ENCODE results near the gene C11orf91. TPM values are rescaled to one million over a fixed set of nuclear protein-coding genes. Genes with fewer than 3 reads are reported as not detected.
A peak's percentile ranks its signal among the peaks of the same experiment; 100 is the strongest.

C11orf91 gene
- total RNA-seq, 4 donors from 2014 or later: not detected

DNA sequence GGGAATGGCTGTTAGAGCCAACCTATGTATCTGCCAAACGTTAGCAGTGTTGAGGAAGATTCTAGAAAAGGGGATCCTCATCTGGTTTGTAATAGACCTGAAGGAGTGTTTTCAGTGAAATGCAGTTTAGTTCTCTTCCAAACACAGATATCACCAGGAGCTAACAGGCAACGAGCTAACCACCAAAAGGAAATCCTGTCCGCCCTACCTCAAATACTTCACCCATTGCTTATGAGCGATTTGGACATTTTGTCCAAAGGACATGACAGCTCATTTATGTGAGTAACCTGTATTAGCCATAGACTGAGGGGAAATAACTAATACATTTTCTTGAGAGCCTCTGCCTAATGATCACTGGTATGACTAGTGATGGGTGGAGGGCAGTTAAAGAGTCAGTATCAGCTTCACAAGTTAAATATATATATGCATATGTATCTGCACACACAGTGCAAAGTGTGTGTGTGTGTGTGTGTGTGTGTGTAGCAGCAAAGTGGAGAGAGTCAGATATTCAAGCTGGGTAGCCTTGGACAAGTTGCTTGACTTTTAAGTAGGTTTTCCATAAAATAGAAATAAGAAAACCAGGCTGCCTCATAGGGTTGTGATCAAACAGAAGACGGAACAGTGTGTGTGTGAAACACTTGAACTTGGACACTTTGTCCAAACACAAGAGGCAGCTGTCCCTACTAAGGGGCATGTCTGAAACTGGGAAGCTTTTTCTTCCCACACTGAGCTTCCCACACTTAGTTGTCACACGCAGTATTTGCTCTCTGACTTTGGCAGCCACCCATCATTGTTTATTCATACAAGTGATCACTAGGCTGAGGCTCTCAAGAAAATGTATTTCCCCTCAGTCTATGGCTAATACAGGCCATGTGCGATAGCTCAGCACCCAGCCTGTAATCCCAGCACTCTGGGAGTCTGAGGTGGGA lies 940 bp upstream of the C11orf91 start:
- peak; percentile 11 for ATAC-seq
- no peaks in the 10 kb centered on the region for H3K27me3 ChIP-seq
- peak; percentile 32 for TF ChIP-seq POLR2AphosphoS5 (IDR thresholded peaks at IDR 0.05)
- no peak for TF ChIP-seq POLR2A (IDR thresholded peaks at IDR 0.05)
- TF ChIP-seq, protein P1, sequence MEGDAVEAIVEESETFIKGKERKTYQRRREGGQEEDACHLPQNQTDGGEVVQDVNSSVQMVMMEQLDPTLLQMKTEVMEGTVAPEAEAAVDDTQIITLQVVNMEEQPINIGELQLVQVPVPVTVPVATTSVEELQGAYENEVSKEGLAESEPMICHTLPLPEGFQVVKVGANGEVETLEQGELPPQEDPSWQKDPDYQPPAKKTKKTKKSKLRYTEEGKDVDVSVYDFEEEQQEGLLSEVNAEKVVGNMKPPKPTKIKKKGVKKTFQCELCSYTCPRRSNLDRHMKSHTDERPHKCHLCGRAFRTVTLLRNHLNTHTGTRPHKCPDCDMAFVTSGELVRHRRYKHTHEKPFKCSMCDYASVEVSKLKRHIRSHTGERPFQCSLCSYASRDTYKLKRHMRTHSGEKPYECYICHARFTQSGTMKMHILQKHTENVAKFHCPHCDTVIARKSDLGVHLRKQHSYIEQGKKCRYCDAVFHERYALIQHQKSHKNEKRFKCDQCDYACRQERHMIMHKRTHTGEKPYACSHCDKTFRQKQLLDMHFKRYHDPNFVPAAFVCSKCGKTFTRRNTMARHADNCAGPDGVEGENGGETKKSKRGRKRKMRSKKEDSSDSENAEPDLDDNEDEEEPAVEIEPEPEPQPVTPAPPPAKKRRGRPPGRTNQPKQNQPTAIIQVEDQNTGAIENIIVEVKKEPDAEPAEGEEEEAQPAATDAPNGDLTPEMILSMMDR (IDR thresholded peaks at IDR 0.05): no peak
- H3K9me3 ChIP-seq: no peaks in the 10 kb centered on the region
- H3K36me3 ChIP-seq: peaks cover 0 to 13% of the 10 kb centered on the region in 2 donors
- H3K4me3 ChIP-seq: peak overlapping the region; percentile 55 to 57
- H3K4me1 ChIP-seq: peaks cover 1 to 60% (median 8%) of the 10 kb centered on the region in 3 donors
- peak overlapping the region; percentile 60 to 79 (median 75) for H3K27ac ChIP-seq
- WGBS, 2 donors (ENCODE audit: low coverage in 1 of 2): 15 to 26% methylated on average over 5 to 7 of the region's 7 CpGs

GRCh38 chr11:33700063-33700501 lies 544 bp downstream of the C11orf91 start:
- H3K27ac ChIP-seq: peak overlapping the region; percentile 11 to 79 (median 75)
- ATAC-seq: no peak
- H3K36me3 ChIP-seq: peaks cover 0 to 6% of the 10 kb centered on the region in 2 donors
- WGBS, 2 donors (ENCODE audit: low coverage in 1 of 2): 47% methylated on average over 4 of the region's 25 CpGs; no CpG with 5 or more reads in 1 of the 2 donors
- H3K9me3 ChIP-seq: no peaks in the 10 kb centered on the region
- no peak for TF ChIP-seq EP300 (IDR thresholded peaks at IDR 0.05)
- TF ChIP-seq, protein P1 (IDR thresholded peaks at IDR 0.05): no peak
- no peak for TF ChIP-seq POLR2AphosphoS5 (IDR thresholded peaks at IDR 0.05)
- TF ChIP-seq POLR2A (IDR thresholded peaks at IDR 0.05): no peak
- H3K4me1 ChIP-seq: peaks cover 0 to 57% (median 8%) of the 10 kb centered on the region in 3 donors
- H3K27me3 ChIP-seq: no peaks in the 10 kb centered on the region
- H3K4me3 ChIP-seq: peak overlapping the region; percentile 55 to 57

DNA sequence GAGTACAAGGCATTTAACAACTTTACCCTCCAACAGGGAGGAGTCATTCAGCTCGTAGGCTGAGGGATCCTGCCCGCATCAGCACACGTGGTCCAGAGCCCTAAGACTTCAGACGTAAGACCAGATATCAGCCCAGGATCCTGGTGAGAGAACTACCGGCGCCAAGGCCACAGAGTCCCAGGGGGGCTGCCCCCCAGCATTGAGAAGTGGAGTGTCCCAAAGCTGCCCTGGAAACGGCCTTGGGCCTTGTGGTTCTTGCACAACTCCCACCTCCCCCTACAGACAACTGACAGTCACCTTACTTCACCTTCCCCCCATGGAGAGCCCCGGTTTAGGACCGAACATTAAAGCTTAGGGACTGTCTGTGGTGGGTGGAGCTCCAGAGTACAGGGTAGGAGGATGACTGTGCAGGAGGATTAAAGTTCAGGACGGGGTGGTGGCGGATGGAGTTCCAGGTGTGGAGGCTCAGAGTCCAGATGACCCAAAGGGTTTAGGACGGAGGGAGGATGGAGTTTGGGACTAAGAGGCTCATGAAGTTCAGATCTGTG lies 1.0 kb downstream of the C11orf91 start:
- Histone ChIP-seq H3K27me3 (no peaks in the 10 kb centered on the region), H3K27ac (peak overlapping the region in 2 of 4 donors; percentile 75 to 79), H3K4me3 (no peak overlapping the region), H3K4me1 (peaks cover 0 to 60% (median 8%) of the 10 kb centered on the region in 3 donors), H3K9me3 (no peaks in the 10 kb centered on the region), H3K36me3 (peaks cover 0 to under 1% of the 10 kb centered on the region in 2 donors)
- no peak for ATAC-seq
- 53 to 85% methylated on average over 3 of the region's 12 CpGs for WGBS, 2 donors (ENCODE audit: low coverage in 1 of 2)
- TF ChIP-seq POLR2A (IDR thresholded peaks at IDR 0.05): no peak

GRCh38 chr11:33698921-33699320 lies 1.7 kb downstream of the C11orf91 start:
- Histone ChIP-seq H3K36me3 (no peaks in the 10 kb centered on the region), H3K27ac (no peak overlapping the region), H3K4me1 (peaks cover 0 to 60% (median 8%) of the 10 kb centered on the region in 3 donors), H3K9me3 (no peaks in the 10 kb centered on the region), H3K4me3 (no peak overlapping the region), H3K27me3 (no peaks in the 10 kb centered on the region)
- TF ChIP-seq, protein P1 (IDR thresholded peaks at IDR 0.05): no peak
- TF ChIP-seq POLR2A (IDR thresholded peaks at IDR 0.05) (no peak), POLR2AphosphoS5 (IDR thresholded peaks at IDR 0.05) (no peak), EP300 (IDR thresholded peaks at IDR 0.05) (no peak)
- ATAC-seq: no peak
- 90 to 91% methylated on average over 3 to 4 of the region's 5 CpGs for WGBS, 2 donors (ENCODE audit: low coverage in 1 of 2)

GRCh38 chr11:33697997-33698396 lies 2.6 kb downstream of the C11orf91 start:
- 78 to 81% methylated on average over 3 of the region's 3 CpGs for WGBS, 2 donors (ENCODE audit: low coverage in 1 of 2)
- Histone ChIP-seq H3K4me3 (no peak overlapping the region), H3K36me3 (no peaks in the 10 kb centered on the region), H3K9me3 (no peaks in the 10 kb centered on the region), H3K27me3 (no peaks in the 10 kb centered on the region), H3K4me1 (peaks cover 0 to 60% (median 9%) of the 10 kb centered on the region in 3 donors), H3K27ac (no peak overlapping the region)
- no peak for ATAC-seq
- TF ChIP-seq POLR2A (IDR thresholded peaks at IDR 0.05): no peak
- TF ChIP-seq, protein P1 (IDR thresholded peaks at IDR 0.05): no peak
- TF ChIP-seq POLR2AphosphoS5 (IDR thresholded peaks at IDR 0.05): no peak
- no peak for TF ChIP-seq EP300 (IDR thresholded peaks at IDR 0.05)
